GM12874 (cell line): ENCODE results near the gene ING1.

Source experiments
- TF ChIP-seq, protein P1 (sequence below): IDR thresholded peaks from 2 replicates; pipeline ENCODE4 v1.5.1; 2011; ENCODE audit warnings: low read depth, mild to moderate bottlenecking, control low read depth, low read length, moderate library complexity; ENCODE audit not compliant: insufficient read depth

Gene ING1

DNA sequence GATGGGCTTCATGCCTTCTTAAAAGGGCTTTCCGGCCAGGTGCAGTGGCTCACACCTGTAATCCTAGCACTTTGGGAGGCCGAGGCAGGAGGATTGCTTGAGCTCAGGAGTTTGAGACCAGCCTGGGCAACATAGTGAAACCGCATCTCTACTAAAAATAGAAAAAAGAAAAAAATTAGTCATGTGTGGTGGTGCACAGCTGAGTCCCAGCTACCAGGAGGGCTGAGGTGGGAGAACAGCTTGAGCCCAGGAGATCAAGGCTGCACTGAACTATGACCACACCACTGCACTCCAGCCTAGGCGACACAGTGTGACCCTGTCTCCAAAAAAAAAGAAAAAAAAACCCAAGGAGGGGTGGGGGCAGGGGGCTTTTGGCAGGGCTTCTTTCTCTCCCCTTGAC is 14.8 kb upstream of the ING1 start:
- TF ChIP-seq, protein P1, sequence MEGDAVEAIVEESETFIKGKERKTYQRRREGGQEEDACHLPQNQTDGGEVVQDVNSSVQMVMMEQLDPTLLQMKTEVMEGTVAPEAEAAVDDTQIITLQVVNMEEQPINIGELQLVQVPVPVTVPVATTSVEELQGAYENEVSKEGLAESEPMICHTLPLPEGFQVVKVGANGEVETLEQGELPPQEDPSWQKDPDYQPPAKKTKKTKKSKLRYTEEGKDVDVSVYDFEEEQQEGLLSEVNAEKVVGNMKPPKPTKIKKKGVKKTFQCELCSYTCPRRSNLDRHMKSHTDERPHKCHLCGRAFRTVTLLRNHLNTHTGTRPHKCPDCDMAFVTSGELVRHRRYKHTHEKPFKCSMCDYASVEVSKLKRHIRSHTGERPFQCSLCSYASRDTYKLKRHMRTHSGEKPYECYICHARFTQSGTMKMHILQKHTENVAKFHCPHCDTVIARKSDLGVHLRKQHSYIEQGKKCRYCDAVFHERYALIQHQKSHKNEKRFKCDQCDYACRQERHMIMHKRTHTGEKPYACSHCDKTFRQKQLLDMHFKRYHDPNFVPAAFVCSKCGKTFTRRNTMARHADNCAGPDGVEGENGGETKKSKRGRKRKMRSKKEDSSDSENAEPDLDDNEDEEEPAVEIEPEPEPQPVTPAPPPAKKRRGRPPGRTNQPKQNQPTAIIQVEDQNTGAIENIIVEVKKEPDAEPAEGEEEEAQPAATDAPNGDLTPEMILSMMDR, result no peak

- TF ChIP-seq, protein P1, result no peak
Observed at GRCh38 chr13:110699148-110700145, 14.1 kb upstream of the ING1 start.

GRCh38 chr13:110700186-110700585 is 13.3 kb upstream of the ING1 start:
- TF ChIP-seq, protein P1, result no peak

- TF ChIP-seq, protein P1, result no peak
Observed at GRCh38 chr13:110700641-110701040, 12.9 kb upstream of the ING1 start.

DNA sequence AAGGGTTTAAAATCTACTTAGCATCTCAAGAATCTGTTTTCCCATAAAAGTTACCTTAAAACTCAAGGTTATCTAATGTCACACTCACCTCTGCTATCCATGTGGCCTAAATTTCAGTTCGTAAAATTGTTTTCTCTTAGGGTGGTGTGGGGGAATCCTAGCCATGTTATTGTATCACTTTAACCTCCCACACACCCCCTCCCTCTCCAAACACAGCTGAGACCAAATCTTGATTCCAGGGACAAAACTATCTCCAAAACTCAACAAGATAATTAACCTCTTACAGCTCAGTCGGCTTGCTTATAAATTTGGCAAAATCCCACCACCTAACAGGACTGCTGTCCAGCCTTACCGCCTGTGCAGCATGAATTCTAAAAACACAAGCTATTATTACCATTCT is 11.4 kb upstream of the ING1 start:
- TF ChIP-seq, protein P1, result no peak

- TF ChIP-seq, protein P1, result no peak
Observed at GRCh38 chr13:110702591-110703526, 10.6 kb upstream of the ING1 start.

GRCh38 chr13:110705356-110705825 is 8.1 kb upstream of the ING1 start:
- TF ChIP-seq, protein P1, result no peak
